Right forelimb (tissue), 1 donor: ENCODE data around the gene GUCA1C.

ENCODE experiments used
- DNase-seq: peaks from one replicate; pipeline ENCODE4 v3.0.0-alpha.2; 2018

The GUCA1C gene

GRCh38 chr3:108907194-108907593, 46.5 kb downstream of the GUCA1C start:
- no peak for DNase-seq

DNA sequence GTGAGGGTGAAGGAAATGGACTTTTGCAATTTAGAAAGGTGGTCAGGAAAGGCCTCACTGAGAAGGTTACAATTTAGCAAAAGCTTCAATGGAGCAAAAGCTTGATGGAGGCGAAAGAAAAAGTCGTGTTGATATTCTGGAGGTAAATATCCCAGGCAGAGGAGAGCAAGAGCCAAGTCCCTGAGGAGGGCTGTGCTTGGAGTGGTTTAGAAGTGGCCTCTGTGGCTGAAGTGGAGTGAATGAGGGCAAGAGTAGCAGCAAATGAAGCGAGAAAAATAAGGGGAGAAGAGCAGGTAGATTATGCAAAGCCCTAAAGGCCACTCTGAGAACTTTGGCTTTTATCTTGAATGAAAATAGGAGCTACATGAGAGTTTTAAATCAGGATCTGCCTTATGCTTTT, 54.1 kb downstream of the GUCA1C start:
- no peak for DNase-seq

GRCh38 chr3:108897883-108898282, 55.8 kb downstream of the GUCA1C start:
- DNase-seq, result no peak

- DNase-seq, result no peak
Observed at GRCh38 chr3:108894981-108895380, 58.7 kb downstream of the GUCA1C start.

- DNase-seq, result no peak
Observed at GRCh38 chr3:108891833-108892232, 61.8 kb downstream of the GUCA1C start.

- DNase-seq, result no peak
Observed at GRCh38 chr3:108887777-108888176, 65.9 kb downstream of the GUCA1C start.

DNA sequence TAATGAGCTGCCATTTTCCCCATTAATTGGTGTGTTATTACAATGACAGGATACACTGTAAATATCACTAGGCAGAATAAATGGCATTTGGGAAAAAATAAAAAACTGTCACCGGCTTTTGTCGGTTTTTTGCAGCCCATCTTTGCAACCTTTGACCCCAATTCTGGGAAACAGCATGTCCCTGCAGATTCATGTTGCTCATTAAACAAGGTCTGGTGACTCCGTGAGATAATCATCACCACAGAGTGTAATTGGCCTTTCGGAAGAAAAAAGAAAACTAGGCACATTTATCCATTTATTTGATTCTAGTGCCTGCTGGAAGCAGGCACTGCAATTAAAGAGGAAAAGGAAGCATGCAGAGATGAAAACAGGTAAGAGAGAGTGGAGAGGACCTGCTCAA, 66.6 kb downstream of the GUCA1C start:
- no peak for DNase-seq

GRCh38 chr3:108883373-108883772, 70.3 kb downstream of the GUCA1C start:
- no peak for DNase-seq

- DNase-seq, result no peak
Observed at GRCh38 chr3:108882762-108883161, 70.9 kb downstream of the GUCA1C start.

- DNase-seq, result no peak
Observed at GRCh38 chr3:108879915-108880314, 73.8 kb downstream of the GUCA1C start.

DNA sequence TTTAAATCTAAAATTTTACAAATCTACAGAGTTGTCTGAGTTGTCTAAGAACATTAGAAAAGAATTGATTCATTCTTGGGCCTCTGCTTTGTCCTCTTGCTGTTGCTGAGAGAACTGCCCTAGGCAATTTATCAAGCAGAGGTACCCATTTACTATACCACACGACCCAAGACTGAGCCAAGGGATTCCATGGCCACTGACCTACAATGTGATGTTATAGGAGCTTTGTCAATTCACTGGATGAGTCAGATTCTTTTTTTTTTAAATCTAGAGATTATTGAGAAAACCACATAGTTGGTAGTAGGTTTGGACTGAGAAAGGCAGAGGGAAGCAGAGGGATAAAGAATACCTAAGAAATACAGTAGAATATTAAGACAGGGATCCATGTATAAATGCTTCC, 75.8 kb downstream of the GUCA1C start:
- DNase-seq, result no peak

- DNase-seq, result no peak
Observed at GRCh38 chr3:108863799-108864135, 89.9 kb downstream of the GUCA1C start.

GRCh38 chr3:108862865-108863798, 90.5 kb downstream of the GUCA1C start:
- DNase-seq, result no peak

GRCh38 chr3:108861401-108861800, 92.3 kb downstream of the GUCA1C start:
- no peak for DNase-seq
